Calu3 (cell line): ENCODE results near the gene C14orf93. TPM values are rescaled to one million over a fixed set of nuclear protein-coding genes. Genes with fewer than 3 reads are reported as not detected.
"Not testable (repeated sequence)": the region's sequence is repeated elsewhere in the genome, so short reads cannot be mapped to it uniquely, and the experiment has no call there.

Experiments
- BruUV-seq: library from RNA; stranded (reverse); fragments of 400-500 nt; replicated peaks from 2 replicates; lab custom pipeline; 2021; lab: Mats Ljungman, UMichigan
- CTCF ChIA-PET: fragments of 300-600 bp; sonication (Branson Sonifier 250); formaldehyde crosslinking; loops from one replicate; lab custom pipeline; 2022; ENCODE audit warnings: antibody characterized with exemption; lab: Charles Lee
- DNase-seq: peaks from one replicate; pipeline ENCODE4 v3.0.0; 2022
- H3K27ac Mint-ChIP-seq: one replicate; pipeline ENCODE4 v1.8.0; 2022; ENCODE audit warnings: mixed read lengths; ENCODE audit not compliant: unreplicated experiment
- H3K27me3 Mint-ChIP-seq: one replicate; pipeline ENCODE4 v1.8.0; 2022; ENCODE audit warnings: mixed read lengths; ENCODE audit not compliant: unreplicated experiment
- H3K36me3 Mint-ChIP-seq: one replicate; pipeline ENCODE4 v1.8.0; 2022; ENCODE audit warnings: mild to moderate bottlenecking, moderate library complexity, mixed read lengths; ENCODE audit not compliant: insufficient read depth, unreplicated experiment
- H3K4me1 Mint-ChIP-seq: one replicate; pipeline ENCODE4 v1.8.0; 2022; ENCODE audit warnings: mild to moderate bottlenecking, low read depth, mixed read lengths; ENCODE audit not compliant: unreplicated experiment
- H3K4me3 Mint-ChIP-seq: one replicate; pipeline ENCODE4 v1.8.0; 2022; ENCODE audit warnings: mild to moderate bottlenecking, low read depth, moderate library complexity, mixed read lengths; ENCODE audit not compliant: unreplicated experiment
- H3K9me3 Mint-ChIP-seq: one replicate; pipeline ENCODE4 v1.8.0; 2022; ENCODE audit warnings: low read depth, mixed read lengths; ENCODE audit not compliant: unreplicated experiment
- CTCF ChIP-seq: fragments of 200-600 bp; IDR thresholded peaks from one replicate; pipeline ENCODE4 v1.8.0; 2022; ENCODE audit warnings: antibody characterized with exemption; ENCODE audit not compliant: unreplicated experiment
- intact Hi-C: fragments of 100-400 bp; cut with micrococcal nuclease; formaldehyde crosslinking; loops from one replicate; pipeline ENCODE4 v1.10.0; 2022; ENCODE audit not compliant: unreplicated experiment
- total RNA-seq: library from RNA; stranded (reverse); gene quantifications from 2 replicates; pipeline ENCODE4 v1.2.3, GENCODE V29; 2022

The C14orf93 gene
- total RNA-seq, 1 experiment from 2014 or later, result 9.6 TPM

- H3K4me3 Mint-ChIP-seq, result no peak overlapping the region
- no peaks in the 10 kb centered on the region for H3K9me3 Mint-ChIP-seq
- CTCF ChIA-PET, result interaction anchor here (0.6 kb wide), 2 partner anchors 65 to 224 kb away, joined by 3 to 4 read pairs; no protein-coding TSS in a partner anchor
- DNase-seq, result no peak
- no TSS peak for BruUV-seq
- TF ChIP-seq CTCF, result no peak
- no peak overlapping the region for H3K27ac Mint-ChIP-seq
- H3K4me1 Mint-ChIP-seq, result no peaks in the 10 kb centered on the region
- H3K27me3 Mint-ChIP-seq, result no peaks in the 10 kb centered on the region
- intact Hi-C loops, result no loop called here
- peaks cover under 1% of the 10 kb centered on the region for H3K36me3 Mint-ChIP-seq
Observed at GRCh38 chr14:22962061-22962676, 47.8 kb downstream of the C14orf93 start.

GRCh38 chr14:22955702-22956569, 54.0 kb downstream of the C14orf93 start:
- no peaks in the 10 kb centered on the region for H3K9me3 Mint-ChIP-seq
- peak overlapping the region; percentile 56 for H3K27ac Mint-ChIP-seq
- TF ChIP-seq CTCF, result no peak
- intact Hi-C loops, result no loop called here
- DNase-seq, result no peak
- H3K27me3 Mint-ChIP-seq, result no peaks in the 10 kb centered on the region
- peak overlapping the region; percentile 95 for H3K4me3 Mint-ChIP-seq
- peaks cover 27% of the 10 kb centered on the region for H3K36me3 Mint-ChIP-seq
- no TSS peak for BruUV-seq
- CTCF ChIA-PET, result interaction anchor here (0.5 to 1.6 kb wide), 8 partner anchors 12 to 102 kb away, joined by 3 to 10 read pairs (median 5); partner anchors contain the start of gene PRMT5
- H3K4me1 Mint-ChIP-seq, result peaks cover 11% of the 10 kb centered on the region

GRCh38 chr14:22952418-22952817, 57.5 kb downstream of the C14orf93 start:
- no peak for TF ChIP-seq CTCF
- DNase-seq, result no peak
- H3K36me3 Mint-ChIP-seq, result peaks cover 27% of the 10 kb centered on the region
- no peaks in the 10 kb centered on the region for H3K27me3 Mint-ChIP-seq
- no peak overlapping the region for H3K4me3 Mint-ChIP-seq
- peaks cover 11% of the 10 kb centered on the region for H3K4me1 Mint-ChIP-seq
- BruUV-seq, result no TSS peak
- intact Hi-C loops, result no loop called here
- no peak overlapping the region for H3K27ac Mint-ChIP-seq
- CTCF ChIA-PET, result no interaction called here
- H3K9me3 Mint-ChIP-seq, result no peaks in the 10 kb centered on the region

- BruUV-seq, DNase-seq, intact Hi-C loops, CTCF ChIA-PET, H3K4me3 Mint-ChIP-seq, H3K27me3 Mint-ChIP-seq, H3K9me3 Mint-ChIP-seq, H3K27ac Mint-ChIP-seq: not testable (repeated sequence)
- Mint-ChIP-seq H3K4me1 (peaks cover 11% of the 10 kb centered on the region), H3K36me3 (peaks cover 27% of the 10 kb centered on the region)
Observed at GRCh38 chr14:22951795-22952194, 58.1 kb downstream of the C14orf93 start.
